CD4-positive, alpha-beta memory T cell (primary cell): ENCODE results near the gene EYS. TPM values are rescaled to one million over a fixed set of nuclear protein-coding genes. Genes with fewer than 3 reads are reported as not detected.

Source experiments
- CTCF ChIA-PET: fragments of 350-600 bp; sonication (Branson Sonifier 250); formaldehyde crosslinking; loops from one replicate; lab custom pipeline; 2021; ENCODE audit warnings: inconsistent platforms; ENCODE audit not compliant: partially characterized antibody; lab: Charles Lee
- POLR2A ChIA-PET: fragments of 350-600 bp; sonication (Branson Sonifier 250); formaldehyde crosslinking; loops from one replicate; lab custom pipeline; 2021; ENCODE audit not compliant: partially characterized antibody; lab: Charles Lee
- DNase-seq, 5 donors: peaks; one replicate each; pipeline versions ENCODE4 v3.0.0 to v3.0.0-alpha.2; 2020 to 2022; ENCODE audit warnings: mixed read lengths in 1 of 5
- H3K27ac ChIP-seq: one replicate; pipeline ENCODE4 v1.7.0; 2013; ENCODE audit warnings: low read depth, low read length
- H3K27me3 ChIP-seq: 2 replicates; pipeline ENCODE4 v1.7.0; 2013; ENCODE audit warnings: mild to moderate bottlenecking, low read length, moderate library complexity; ENCODE audit not compliant: insufficient read depth
- H3K36me3 ChIP-seq: 2 replicates; pipeline ENCODE4 v1.7.0; 2013; ENCODE audit warnings: mild to moderate bottlenecking, low read length, moderate library complexity; ENCODE audit not compliant: insufficient read depth
- H3K4me1 ChIP-seq: 2 replicates; pipeline ENCODE4 v1.7.0; 2013; ENCODE audit warnings: mild to moderate bottlenecking, low read length, moderate library complexity; ENCODE audit not compliant: insufficient read depth
- H3K4me3 ChIP-seq, 2 donors: one replicate each; pipeline ENCODE4 v1.7.0; 2013; ENCODE audit warnings: low read length in 2 of 2, mild to moderate bottlenecking in 1 of 2
- H3K9me3 ChIP-seq, 2 donors: one replicate each; pipeline ENCODE4 v1.7.0; 2013; ENCODE audit warnings: low read length in 2 of 2, control low read depth in 1 of 2; ENCODE audit not compliant: control insufficient read depth in 1 of 2
- H3K27ac Mint-ChIP-seq, 7 donors: one replicate each; pipeline ENCODE4 v1.8.0; 2020 to 2021; ENCODE audit warnings: mixed read lengths in 7 of 7, mild to moderate bottlenecking in 6 of 7, inconsistent platforms in 3 of 7, moderate library complexity in 3 of 7
- H3K27me3 Mint-ChIP-seq, 2 donors: one replicate each; pipeline ENCODE4 v1.8.0; 2020 to 2021; ENCODE audit warnings: mixed read lengths in 2 of 2
- H3K36me3 Mint-ChIP-seq, 2 donors: one replicate each; pipeline ENCODE4 v1.8.0; 2020 to 2021; ENCODE audit warnings: mixed read lengths in 2 of 2, inconsistent platforms in 1 of 2, mild to moderate bottlenecking in 1 of 2
- H3K4me1 Mint-ChIP-seq, 4 donors: one replicate each; pipeline ENCODE4 v1.8.0; 2020 to 2021; ENCODE audit warnings: mixed read lengths in 4 of 4, mild to moderate bottlenecking in 1 of 4
- H3K4me3 Mint-ChIP-seq, 8 donors: one replicate each; pipeline ENCODE4 v1.8.0; 2020 to 2021; ENCODE audit warnings: mixed read lengths in 8 of 8, mild to moderate bottlenecking in 7 of 8, moderate library complexity in 6 of 8, inconsistent platforms in 3 of 8
- H3K9me3 Mint-ChIP-seq, 8 donors: one replicate each; pipeline ENCODE4 v1.8.0; 2020 to 2021; ENCODE audit warnings: mixed read lengths in 8 of 8, mild to moderate bottlenecking in 5 of 8, inconsistent platforms in 3 of 8, moderate library complexity in 1 of 8
- intact Hi-C: fragments of 100-400 bp; cut with micrococcal nuclease; formaldehyde crosslinking; loops from one replicate; pipeline ENCODE4 v1.15.1; 2023
- polyA plus RNA-seq, 2 donors: library from polyadenylated mRNA; unstranded; fragments of 300-500 nt; fragmentation: Illumina TruSeq; gene quantifications; one replicate each; pipeline ENCODE4 v1.2.3, GENCODE V29; 2021
- total RNA-seq, 2 experiments: library from RNA; stranded (reverse); gene quantifications; one replicate each; pipeline ENCODE4 v1.2.3, GENCODE V29; 2021

Gene EYS
- total and polyA plus RNA-seq, 4 experiments from 2014 or later = 0.17 to 0.20 TPM; not detected in 2

DNA sequence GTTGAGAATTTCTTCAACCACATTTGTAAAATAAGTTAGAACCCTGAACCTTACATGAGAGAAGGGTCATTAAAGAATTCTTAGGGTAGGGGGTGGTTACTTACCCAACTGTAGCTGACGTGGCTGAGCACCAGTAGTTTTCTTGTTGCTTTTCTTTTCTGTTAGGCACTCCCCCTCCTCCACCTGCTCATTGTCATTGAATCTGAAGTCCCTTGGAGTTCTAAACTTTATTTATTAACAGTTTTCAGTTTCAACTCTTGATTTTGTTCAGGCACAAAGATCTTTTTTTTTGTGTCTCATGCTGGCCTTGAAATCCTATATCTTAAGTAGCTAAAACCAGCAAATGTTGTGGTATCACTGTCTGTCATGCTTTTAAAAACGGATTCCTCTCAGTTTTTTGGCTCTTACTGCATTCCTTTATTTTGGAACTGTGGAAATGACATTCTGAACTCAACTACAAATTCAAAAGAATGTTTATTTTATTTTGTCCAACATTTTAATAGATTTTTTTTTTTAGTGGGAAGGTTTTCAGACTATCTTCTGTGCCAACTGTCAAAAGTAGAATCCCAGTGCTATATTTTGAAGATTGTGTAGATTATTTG lies 1606.2 kb downstream of the EYS start:
- H3K9me3 ChIP-seq = no peaks in the 10 kb centered on the region
- Mint-ChIP-seq H3K27me3 (no peaks in the 10 kb centered on the region), H3K27ac (no peak overlapping the region), H3K36me3 (no peaks in the 10 kb centered on the region), H3K9me3 (peaks cover 0 to 14% (median 4%) of the 10 kb centered on the region in 8 donors), H3K4me3 (no peak overlapping the region), H3K4me1 (no peaks in the 10 kb centered on the region)
- ChIA-PET POLR2A (no interaction called here), CTCF (no interaction called here)
- H3K4me3 ChIP-seq = no peak overlapping the region
- no peaks in the 10 kb centered on the region for H3K4me1 ChIP-seq
- no peaks in the 10 kb centered on the region for H3K36me3 ChIP-seq
- no peak overlapping the region for H3K27ac ChIP-seq
- intact Hi-C loops = no loop called here
- DNase-seq = no peak
- no peaks in the 10 kb centered on the region for H3K27me3 ChIP-seq

GRCh38 chr6:64090352-64090751 lies 1616.7 kb downstream of the EYS start:
- peaks cover 2 to 15% (median 7%) of the 10 kb centered on the region in 8 donors for H3K9me3 Mint-ChIP-seq
- no peaks in the 10 kb centered on the region for H3K36me3 Mint-ChIP-seq
- no peak overlapping the region for H3K4me3 ChIP-seq
- H3K9me3 ChIP-seq = peaks cover 0 to 3% of the 10 kb centered on the region in 2 donors
- H3K27ac Mint-ChIP-seq = no peak overlapping the region
- DNase-seq = no peak
- H3K27me3 ChIP-seq = no peaks in the 10 kb centered on the region
- ChIA-PET POLR2A (no interaction called here), CTCF (no interaction called here)
- H3K36me3 ChIP-seq = no peaks in the 10 kb centered on the region
- H3K27me3 Mint-ChIP-seq = no peaks in the 10 kb centered on the region
- H3K27ac ChIP-seq = no peak overlapping the region
- no peaks in the 10 kb centered on the region for H3K4me1 ChIP-seq
- intact Hi-C loops = no loop called here
- no peak overlapping the region for H3K4me3 Mint-ChIP-seq
- no peaks in the 10 kb centered on the region for H3K4me1 Mint-ChIP-seq

DNA sequence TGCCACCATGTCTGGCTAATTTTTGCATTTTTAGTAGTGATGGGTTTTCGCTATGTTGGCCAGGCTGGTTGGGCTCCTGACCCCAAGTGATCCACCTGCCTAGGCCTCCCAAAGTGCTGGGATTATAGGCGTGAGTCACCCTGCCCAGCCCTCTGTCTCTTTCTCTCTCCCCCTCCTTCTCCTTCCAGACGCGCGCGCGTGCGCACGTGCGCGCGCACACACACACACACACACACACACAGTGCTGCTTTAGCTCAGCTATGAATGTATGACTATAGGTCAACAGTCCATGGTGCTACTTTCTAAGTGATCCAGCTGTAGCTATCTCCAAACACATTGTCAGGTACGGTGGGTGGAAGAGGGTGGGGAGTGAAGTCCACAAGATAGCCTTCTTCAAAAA lies 1621.9 kb downstream of the EYS start:
- no peak for DNase-seq
- H3K27me3 Mint-ChIP-seq = no peaks in the 10 kb centered on the region
- intact Hi-C loops = no loop called here
- POLR2A ChIA-PET = no interaction called here
- no peak overlapping the region for H3K4me3 Mint-ChIP-seq
- H3K27me3 ChIP-seq = no peaks in the 10 kb centered on the region
- no peaks in the 10 kb centered on the region for H3K36me3 Mint-ChIP-seq
- H3K4me1 ChIP-seq = no peaks in the 10 kb centered on the region
- peaks cover 0 to 3% of the 10 kb centered on the region in 2 donors for H3K9me3 ChIP-seq
- H3K36me3 ChIP-seq = no peaks in the 10 kb centered on the region
- H3K27ac ChIP-seq = no peak overlapping the region
- H3K27ac Mint-ChIP-seq = no peak overlapping the region
- CTCF ChIA-PET = no interaction called here
- no peak overlapping the region for H3K4me3 ChIP-seq
- H3K4me1 Mint-ChIP-seq = no peaks in the 10 kb centered on the region
- peaks cover 0 to 11% (median 5%) of the 10 kb centered on the region in 8 donors for H3K9me3 Mint-ChIP-seq

GRCh38 chr6:64084185-64084663 lies 1622.8 kb downstream of the EYS start:
- Mint-ChIP-seq H3K4me3 (no peak overlapping the region), H3K36me3 (no peaks in the 10 kb centered on the region), H3K9me3 (peaks cover 0 to 11% (median 2%) of the 10 kb centered on the region in 8 donors), H3K27ac (no peak overlapping the region), H3K4me1 (no peaks in the 10 kb centered on the region), H3K27me3 (no peaks in the 10 kb centered on the region)
- CTCF ChIA-PET = no interaction called here
- POLR2A ChIA-PET = no interaction called here
- DNase-seq = no peak
- Histone ChIP-seq H3K4me1 (no peaks in the 10 kb centered on the region), H3K4me3 (no peak overlapping the region), H3K27ac (no peak overlapping the region), H3K9me3 (peaks cover 0 to 3% of the 10 kb centered on the region in 2 donors), H3K36me3 (no peaks in the 10 kb centered on the region), H3K27me3 (no peaks in the 10 kb centered on the region)
- intact Hi-C loops = no loop called here

DNA sequence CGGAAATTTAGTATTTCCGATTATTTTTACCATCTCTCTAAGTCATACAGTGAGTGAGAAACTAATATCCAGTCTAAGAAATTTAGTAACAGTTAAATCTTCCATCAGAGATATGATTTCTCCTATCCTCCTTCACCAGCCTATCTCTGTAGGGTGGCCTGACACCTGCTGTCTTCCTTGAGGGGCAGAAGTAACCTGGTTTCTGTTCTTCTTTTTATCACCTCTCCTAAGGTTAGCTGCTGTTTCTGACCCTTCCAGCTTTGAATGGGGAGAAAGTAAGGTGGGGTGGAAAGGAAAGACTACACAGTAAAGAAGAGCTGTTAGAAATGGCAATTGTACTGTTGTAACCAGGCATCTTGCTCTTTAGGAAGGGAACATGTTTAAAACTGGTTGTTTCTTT lies 1623.8 kb downstream of the EYS start:
- Mint-ChIP-seq H3K9me3 (peaks cover 0 to 11% (median 2%) of the 10 kb centered on the region in 8 donors), H3K36me3 (no peaks in the 10 kb centered on the region), H3K27ac (no peak overlapping the region), H3K4me3 (no peak overlapping the region), H3K27me3 (no peaks in the 10 kb centered on the region), H3K4me1 (no peaks in the 10 kb centered on the region)
- Histone ChIP-seq H3K9me3 (peaks cover 0 to 3% of the 10 kb centered on the region in 2 donors), H3K4me1 (no peaks in the 10 kb centered on the region), H3K27ac (no peak overlapping the region), H3K27me3 (no peaks in the 10 kb centered on the region), H3K4me3 (no peak overlapping the region), H3K36me3 (no peaks in the 10 kb centered on the region)
- CTCF ChIA-PET = no interaction called here
- no peak for DNase-seq
- POLR2A ChIA-PET = no interaction called here
- intact Hi-C loops = no loop called here

DNA sequence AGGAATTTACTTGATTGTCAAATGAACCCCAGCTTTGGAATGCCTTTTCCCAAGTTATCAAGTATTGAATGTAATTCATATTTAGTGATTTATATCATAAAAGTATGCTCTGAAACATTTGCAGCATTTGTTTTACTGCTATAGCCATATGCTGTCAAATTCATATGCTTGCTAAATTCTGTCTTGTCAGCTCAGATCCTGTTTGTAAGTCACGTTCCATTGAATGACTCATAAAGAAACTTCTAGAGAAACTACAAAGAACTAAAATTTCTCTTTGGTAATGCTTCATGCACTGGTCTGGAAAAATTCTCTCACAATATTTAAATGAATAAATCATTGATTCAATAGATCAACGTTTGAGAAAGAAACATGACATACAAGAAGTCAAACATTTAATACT lies 1625.6 kb downstream of the EYS start:
- Histone ChIP-seq H3K27ac (no peak overlapping the region), H3K36me3 (no peaks in the 10 kb centered on the region), H3K4me1 (no peaks in the 10 kb centered on the region), H3K9me3 (no peaks in the 10 kb centered on the region), H3K4me3 (no peak overlapping the region), H3K27me3 (no peaks in the 10 kb centered on the region)
- Mint-ChIP-seq H3K36me3 (no peaks in the 10 kb centered on the region), H3K27ac (no peak overlapping the region), H3K9me3 (peaks cover 0 to 11% (median 6%) of the 10 kb centered on the region in 8 donors), H3K4me3 (no peak overlapping the region), H3K27me3 (no peaks in the 10 kb centered on the region), H3K4me1 (no peaks in the 10 kb centered on the region)
- no peak for DNase-seq
- intact Hi-C loops = no loop called here
- ChIA-PET POLR2A (no interaction called here), CTCF (no interaction called here)

GRCh38 chr6:64074981-64075380 lies 1632.0 kb downstream of the EYS start:
- H3K27me3 ChIP-seq = no peaks in the 10 kb centered on the region
- Mint-ChIP-seq H3K27ac (no peak overlapping the region), H3K9me3 (peaks cover 0 to 8% (median 2%) of the 10 kb centered on the region in 8 donors), H3K27me3 (no peaks in the 10 kb centered on the region), H3K36me3 (no peaks in the 10 kb centered on the region), H3K4me1 (no peaks in the 10 kb centered on the region), H3K4me3 (no peak overlapping the region)
- H3K4me3 ChIP-seq = no peak overlapping the region
- CTCF ChIA-PET = no interaction called here
- H3K9me3 ChIP-seq = no peaks in the 10 kb centered on the region
- H3K36me3 ChIP-seq = no peaks in the 10 kb centered on the region
- POLR2A ChIA-PET = no interaction called here
- intact Hi-C loops = no loop called here
- H3K27ac ChIP-seq = no peak overlapping the region
- no peak for DNase-seq
- no peaks in the 10 kb centered on the region for H3K4me1 ChIP-seq
